AG04450 (cell line): Measurements from ENCODE around the gene GOSR1. TPM values are rescaled to one million over a fixed set of nuclear protein-coding genes. Genes with fewer than 3 reads are reported as not detected.

Experiments used
- CTCF ChIA-PET: fragments of 300-600, 350-600 bp; formaldehyde crosslinking; extraction: SDS; loops from one replicate; lab custom pipeline; 2022; ENCODE audit warnings: antibody characterized with exemption, inconsistent platforms; lab: Charles Lee
- POLR2A ChIA-PET: fragments of 350-600 bp; formaldehyde crosslinking; extraction: SDS; loops from one replicate; lab custom pipeline; 2021; ENCODE audit warnings: antibody characterized with exemption, inconsistent platforms; lab: Yijun Ruan, JAX
- DNase-seq: peaks from one replicate; pipeline ENCODE4 v3.0.0-alpha.2; 2011; ENCODE audit warnings: low read depth, low spot score
- H3K27ac ChIP-seq: one replicate; pipeline ENCODE4 v1.5.1; 2012; ENCODE audit warnings: low read depth, low read length, control low read depth
- H3K27me3 ChIP-seq: one replicate; pipeline ENCODE4 v1.6.0; 2012; ENCODE audit warnings: low read length; ENCODE audit not compliant: control insufficient read depth, insufficient read depth
- H3K4me3 ChIP-seq: 2 replicates; pipeline ENCODE4 v1.5.1; 2011; ENCODE audit warnings: mild to moderate bottlenecking, low read depth, low read length, control low read depth
- H3K9me3 ChIP-seq: 2 replicates; pipeline ENCODE4 v1.5.1; 2012; ENCODE audit warnings: low read length; ENCODE audit not compliant: control insufficient read depth, insufficient read depth
- polyA plus RNA-seq: library from polyadenylated mRNA; depleted of rRNA; stranded (reverse); fragments of >200 nt; gene quantifications from 2 replicates; pipeline ENCODE4 v1.2.3, GENCODE V29; 2011
- TF ChIP-seq, protein P1 (sequence below): IDR thresholded peaks from 2 replicates; pipeline ENCODE4 v1.5.1; 2011; ENCODE audit warnings: low read depth, low read length, control low read depth, inconsistent platforms

Gene GOSR1
- polyA plus RNA-seq, 1 experiment, result 28.5 TPM

DNA sequence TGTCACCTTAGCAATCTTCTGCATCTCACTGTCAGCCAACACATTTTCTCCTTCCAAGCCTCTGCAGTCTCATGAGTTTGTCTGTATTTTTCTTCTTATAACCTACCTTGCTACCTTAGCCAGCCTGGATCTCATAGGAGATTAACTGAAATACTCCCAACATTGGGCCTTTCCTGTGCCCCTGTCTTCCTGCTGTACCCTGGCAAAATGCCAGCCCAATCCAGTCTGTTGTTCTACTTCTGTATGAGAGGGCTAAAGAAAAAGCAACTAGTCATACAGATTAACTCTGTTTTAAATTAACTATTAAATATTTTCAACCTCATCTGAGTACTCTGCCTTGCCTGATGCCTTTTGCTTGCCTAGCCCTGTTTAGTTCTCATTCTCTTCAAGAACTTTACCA is 18.4 kb downstream of the GOSR1 start:
- ChIA-PET POLR2A (no interaction called here), CTCF (no interaction called here)
- TF ChIP-seq, protein P1, sequence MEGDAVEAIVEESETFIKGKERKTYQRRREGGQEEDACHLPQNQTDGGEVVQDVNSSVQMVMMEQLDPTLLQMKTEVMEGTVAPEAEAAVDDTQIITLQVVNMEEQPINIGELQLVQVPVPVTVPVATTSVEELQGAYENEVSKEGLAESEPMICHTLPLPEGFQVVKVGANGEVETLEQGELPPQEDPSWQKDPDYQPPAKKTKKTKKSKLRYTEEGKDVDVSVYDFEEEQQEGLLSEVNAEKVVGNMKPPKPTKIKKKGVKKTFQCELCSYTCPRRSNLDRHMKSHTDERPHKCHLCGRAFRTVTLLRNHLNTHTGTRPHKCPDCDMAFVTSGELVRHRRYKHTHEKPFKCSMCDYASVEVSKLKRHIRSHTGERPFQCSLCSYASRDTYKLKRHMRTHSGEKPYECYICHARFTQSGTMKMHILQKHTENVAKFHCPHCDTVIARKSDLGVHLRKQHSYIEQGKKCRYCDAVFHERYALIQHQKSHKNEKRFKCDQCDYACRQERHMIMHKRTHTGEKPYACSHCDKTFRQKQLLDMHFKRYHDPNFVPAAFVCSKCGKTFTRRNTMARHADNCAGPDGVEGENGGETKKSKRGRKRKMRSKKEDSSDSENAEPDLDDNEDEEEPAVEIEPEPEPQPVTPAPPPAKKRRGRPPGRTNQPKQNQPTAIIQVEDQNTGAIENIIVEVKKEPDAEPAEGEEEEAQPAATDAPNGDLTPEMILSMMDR, result no peak
- Histone ChIP-seq H3K27ac (no peak overlapping the region), H3K9me3 (no peaks in the 10 kb centered on the region), H3K27me3 (no peaks in the 10 kb centered on the region), H3K4me3 (no peak overlapping the region)
- DNase-seq, result no peak

DNA sequence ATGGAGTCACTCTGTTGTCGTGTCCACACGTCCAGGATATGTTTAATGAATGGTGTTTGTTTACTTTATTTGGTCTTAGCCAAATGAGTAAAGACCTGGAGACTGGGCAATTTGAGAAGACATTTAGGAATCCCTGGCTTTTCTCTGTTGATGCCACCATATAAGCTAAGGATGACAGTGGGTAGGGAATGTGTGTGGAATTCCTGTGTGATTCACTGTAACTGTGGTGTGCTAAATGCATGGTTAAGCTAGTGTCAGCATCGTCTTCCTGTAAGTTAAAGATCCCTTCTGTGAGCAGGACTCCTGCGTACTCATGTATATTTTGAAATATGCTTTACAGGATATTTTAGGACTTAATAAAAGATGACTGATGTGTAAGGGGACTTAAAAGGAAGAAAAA is 26.4 kb downstream of the GOSR1 start:
- TF ChIP-seq, protein P1, result no peak
- DNase-seq, result no peak
- CTCF ChIA-PET, result no interaction called here

DNA sequence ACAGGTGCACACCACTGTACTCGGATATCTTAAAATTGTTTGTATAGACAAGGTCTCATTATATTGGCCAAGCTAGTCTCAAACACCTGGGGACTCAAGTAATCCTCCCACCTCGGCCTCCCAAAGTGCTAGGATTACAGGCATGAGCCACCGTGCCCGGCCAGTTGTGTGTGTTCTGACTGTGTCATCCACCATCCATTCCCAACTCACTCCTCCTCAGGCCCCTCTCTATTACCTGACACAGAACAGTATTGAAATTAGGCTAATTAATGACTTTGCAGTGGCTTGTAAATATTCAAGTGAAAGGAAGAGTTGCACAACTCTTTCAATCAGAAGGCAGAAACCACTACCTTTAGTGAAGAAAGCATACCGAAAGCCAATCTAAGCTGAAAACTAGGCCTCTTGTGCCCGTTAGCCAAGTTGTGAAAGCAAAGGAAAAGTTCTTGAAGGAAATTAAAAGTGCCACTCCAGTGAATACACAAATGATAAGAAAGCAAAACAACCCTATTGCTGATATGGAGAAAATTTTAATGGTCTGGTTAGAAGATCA is 28.7 kb downstream of the GOSR1 start:
- no peak for DNase-seq
- Histone ChIP-seq H3K27me3 (no peaks in the 10 kb centered on the region), H3K9me3 (no peaks in the 10 kb centered on the region), H3K4me3 (no peak overlapping the region), H3K27ac (no peak overlapping the region)
- ChIA-PET POLR2A (no interaction called here), CTCF (no interaction called here)
- TF ChIP-seq, protein P1, result no peak

More for the DNA sequence above, 26.4 kb downstream of the GOSR1 start:
- no peak overlapping the region for H3K4me3 ChIP-seq
- no peaks in the 10 kb centered on the region for H3K27me3 ChIP-seq
- H3K27ac ChIP-seq, result no peak overlapping the region
- POLR2A ChIA-PET, result no interaction called here
- no peaks in the 10 kb centered on the region for H3K9me3 ChIP-seq

DNA sequence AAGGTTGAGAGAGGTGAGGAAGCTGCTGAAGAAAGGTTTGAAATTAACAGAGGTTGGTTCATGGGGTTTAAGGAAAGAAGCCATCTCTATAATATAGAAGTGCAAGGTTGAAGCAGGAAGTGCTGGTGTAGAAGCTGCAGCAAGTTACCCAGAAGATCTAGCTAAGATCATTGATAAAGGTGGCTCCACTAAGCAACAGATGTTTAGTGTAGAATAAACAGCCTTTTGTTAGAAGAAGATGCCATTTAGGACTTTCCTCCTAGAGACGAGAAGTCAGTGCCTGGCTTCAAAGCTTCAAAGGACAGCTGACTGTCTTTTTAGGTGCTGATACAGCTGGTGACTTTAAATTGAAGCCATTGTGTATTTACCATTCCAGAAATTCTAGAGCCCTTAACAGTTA is 29.3 kb downstream of the GOSR1 start:
- TF ChIP-seq, protein P1, result no peak
- Histone ChIP-seq H3K27ac (no peak overlapping the region), H3K27me3 (no peaks in the 10 kb centered on the region), H3K9me3 (no peaks in the 10 kb centered on the region), H3K4me3 (no peak overlapping the region)
- ChIA-PET CTCF (no interaction called here), POLR2A (no interaction called here)
- DNase-seq, result no peak

DNA sequence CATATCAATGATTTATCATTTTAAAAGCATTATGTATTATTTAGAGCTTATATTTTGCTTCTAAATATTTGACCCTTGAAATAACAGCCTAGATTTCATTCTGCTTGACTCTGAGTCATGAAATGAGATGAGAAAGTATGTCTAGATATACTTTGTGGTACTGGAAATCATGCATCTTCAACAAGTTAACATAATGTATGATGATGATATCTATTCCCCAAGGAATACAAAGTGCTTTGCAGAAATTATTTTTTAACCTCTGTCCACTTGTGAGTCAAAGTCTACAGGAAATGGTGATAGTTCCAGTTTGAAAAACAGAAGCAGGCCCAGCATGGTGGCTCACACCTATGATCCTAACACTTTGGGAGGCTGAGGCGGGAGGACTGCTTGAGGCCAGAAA is 36.1 kb downstream of the GOSR1 start:
- Histone ChIP-seq H3K4me3 (no peak overlapping the region), H3K27ac (no peak overlapping the region), H3K9me3 (no peaks in the 10 kb centered on the region), H3K27me3 (no peaks in the 10 kb centered on the region)
- POLR2A ChIA-PET, result no interaction called here
- CTCF ChIA-PET, result no interaction called here
- DNase-seq, result no peak
- TF ChIP-seq, protein P1, result no peak
